Tibial artery (tissue), 4 donors: ENCODE data around the gene PPFIBP2.

ENCODE experiments used
- DNase-seq, 2 donors: peaks; one replicate each; pipeline ENCODE4 v3.0.0-alpha.2; 2019
- H3K27ac ChIP-seq, 2 donors: fragments of 200-600 bp; sonication (generic) in 1 of 2; 1 replicate in 1 of 2; 2 replicates in 1 of 2; pipeline ENCODE4 v1.5.1; 2018 to 2019; ENCODE audit warnings: mild to moderate bottlenecking in 1 of 2
- H3K27me3 ChIP-seq, 2 donors: fragments of 200-600 bp; sonication (generic) in 1 of 2; one replicate each; pipeline versions ENCODE4 v1.5.1 to v1.6.0; 2016 to 2019
- H3K36me3 ChIP-seq, 3 donors: fragments of 200-600 bp; sonication (generic) in 2 of 3; one replicate each; pipeline ENCODE4 v1.5.1; 2016 to 2019; ENCODE audit warnings: mild to moderate bottlenecking in 2 of 3
- H3K4me1 ChIP-seq, 4 donors: fragments of 200-600 bp; sonication (generic) in 2 of 4; 1 replicate in 3 of 4; 2 replicates in 1 of 4; pipeline ENCODE4 v1.5.1; 2016 to 2019
- H3K4me3 ChIP-seq, 2 donors: fragments of 200-600 bp; sonication (generic) in 1 of 2; 1 replicate in 1 of 2; 2 replicates in 1 of 2; pipeline ENCODE4 v1.5.1; 2018 to 2019; ENCODE audit warnings: mild to moderate bottlenecking in 2 of 2
- H3K9me3 ChIP-seq, 3 donors: fragments of 200-600 bp; sonication (generic) in 1 of 3; one replicate each; pipeline ENCODE4 v1.5.1; 2016 to 2019
- intact Hi-C: fragments of 100-400 bp; cut with DNase I; formaldehyde crosslinking; loops from one replicate; pipeline ENCODE4 v1.15.0; 2023; ENCODE audit warnings: low total_unique reads
- TF ChIP-seq, protein P1 (sequence below), 2 experiments: fragments of 200-600 bp in 1 of 2; fragments of 450-650 bp in 1 of 2; IDR thresholded peaks; one replicate each; pipeline ENCODE4 v1.5.1; 2017 to 2019; ENCODE audit warnings: antibody characterized with exemption in 2 of 2, mild to moderate bottlenecking in 1 of 2, moderate library complexity in 1 of 2

PPFIBP2 gene

DNA sequence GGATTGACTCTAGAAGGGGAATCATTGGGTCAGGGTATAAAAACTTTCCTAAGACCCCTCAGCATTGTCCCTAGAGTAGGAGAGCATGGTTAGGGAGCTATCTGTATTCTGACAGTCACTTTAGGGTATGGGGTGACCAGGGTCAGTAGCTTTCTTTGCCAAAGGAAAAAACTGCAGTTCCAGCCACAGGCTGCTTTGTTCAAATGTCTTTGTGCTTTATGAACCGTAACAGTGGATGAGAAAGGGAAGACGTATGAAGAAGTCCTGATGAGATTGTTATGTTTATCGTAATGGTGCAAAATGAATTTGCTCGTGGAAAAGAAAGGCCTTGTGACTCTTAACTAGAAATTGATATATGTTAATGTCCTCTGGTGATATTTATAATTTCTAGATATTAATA lies 129.5 kb downstream of the PPFIBP2 start:
- TF ChIP-seq, protein P1, sequence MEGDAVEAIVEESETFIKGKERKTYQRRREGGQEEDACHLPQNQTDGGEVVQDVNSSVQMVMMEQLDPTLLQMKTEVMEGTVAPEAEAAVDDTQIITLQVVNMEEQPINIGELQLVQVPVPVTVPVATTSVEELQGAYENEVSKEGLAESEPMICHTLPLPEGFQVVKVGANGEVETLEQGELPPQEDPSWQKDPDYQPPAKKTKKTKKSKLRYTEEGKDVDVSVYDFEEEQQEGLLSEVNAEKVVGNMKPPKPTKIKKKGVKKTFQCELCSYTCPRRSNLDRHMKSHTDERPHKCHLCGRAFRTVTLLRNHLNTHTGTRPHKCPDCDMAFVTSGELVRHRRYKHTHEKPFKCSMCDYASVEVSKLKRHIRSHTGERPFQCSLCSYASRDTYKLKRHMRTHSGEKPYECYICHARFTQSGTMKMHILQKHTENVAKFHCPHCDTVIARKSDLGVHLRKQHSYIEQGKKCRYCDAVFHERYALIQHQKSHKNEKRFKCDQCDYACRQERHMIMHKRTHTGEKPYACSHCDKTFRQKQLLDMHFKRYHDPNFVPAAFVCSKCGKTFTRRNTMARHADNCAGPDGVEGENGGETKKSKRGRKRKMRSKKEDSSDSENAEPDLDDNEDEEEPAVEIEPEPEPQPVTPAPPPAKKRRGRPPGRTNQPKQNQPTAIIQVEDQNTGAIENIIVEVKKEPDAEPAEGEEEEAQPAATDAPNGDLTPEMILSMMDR (IDR thresholded peaks at IDR 0.05), result no peak
- Histone ChIP-seq H3K36me3 (peaks cover 44 to 63% (median 53%) of the 10 kb centered on the region in 3 donors), H3K27ac (no peak overlapping the region), H3K27me3 (no peaks in the 10 kb centered on the region), H3K4me1 (peaks cover 0 to 7% (median 0%) of the 10 kb centered on the region in 4 donors), H3K9me3 (no peaks in the 10 kb centered on the region), H3K4me3 (no peak overlapping the region)
- intact Hi-C loops, result no loop called here
- DNase-seq, result no peak

DNA sequence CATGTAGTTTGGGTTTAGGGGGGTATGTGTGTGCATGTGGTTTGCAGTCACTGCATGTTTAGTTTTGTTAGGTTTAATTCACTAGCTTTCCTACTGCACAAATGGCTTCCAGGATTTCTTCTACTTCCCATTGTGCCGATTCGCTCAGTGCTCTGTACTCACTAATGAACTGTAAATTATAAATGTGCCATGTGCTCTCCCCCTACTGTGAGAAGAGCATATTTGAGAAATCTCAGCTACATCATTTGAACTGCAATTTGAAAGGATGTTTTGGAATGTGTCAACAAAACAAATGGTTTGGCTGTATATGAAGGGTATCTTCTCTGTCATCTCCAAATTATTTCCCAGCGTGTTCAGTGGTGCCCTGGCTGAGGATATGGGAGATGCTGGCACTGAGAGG lies 131.4 kb downstream of the PPFIBP2 start:
- Histone ChIP-seq H3K27ac (no peak overlapping the region), H3K36me3 (peaks cover 54 to 65% (median 63%) of the 10 kb centered on the region in 3 donors), H3K4me3 (no peak overlapping the region), H3K27me3 (no peaks in the 10 kb centered on the region), H3K9me3 (no peaks in the 10 kb centered on the region), H3K4me1 (no peaks in the 10 kb centered on the region)
- intact Hi-C loops, result no loop called here
- no peak for DNase-seq
- TF ChIP-seq, protein P1 (IDR thresholded peaks at IDR 0.05), result no peak

DNA sequence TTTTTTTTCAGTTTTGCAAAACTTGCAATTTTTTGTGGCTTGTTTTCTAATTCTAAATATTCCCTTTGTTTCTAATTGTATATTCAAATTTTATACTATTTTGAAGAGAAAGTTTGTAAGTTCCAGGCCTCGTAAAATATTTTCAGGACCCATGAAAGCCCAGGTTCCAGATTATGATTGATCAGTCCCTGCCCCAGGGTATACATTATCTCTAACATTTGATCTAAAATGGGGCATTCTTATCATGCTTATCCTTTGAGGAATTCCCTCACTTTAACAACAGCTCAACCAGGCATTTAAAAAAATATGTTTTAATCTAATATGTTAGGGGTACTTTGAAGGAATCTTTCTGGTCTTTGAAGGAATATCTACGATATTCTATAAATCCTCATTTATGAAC lies 133.1 kb downstream of the PPFIBP2 start:
- Histone ChIP-seq H3K4me3 (no peak overlapping the region), H3K27ac (no peak overlapping the region), H3K9me3 (no peaks in the 10 kb centered on the region), H3K27me3 (no peaks in the 10 kb centered on the region), H3K36me3 (peaks cover 51 to 65% (median 63%) of the 10 kb centered on the region in 3 donors), H3K4me1 (peaks cover 0 to 5% (median 0%) of the 10 kb centered on the region in 4 donors)
- intact Hi-C loops, result no loop called here
- DNase-seq, result no peak
- TF ChIP-seq, protein P1 (IDR thresholded peaks at IDR 0.05), result no peak

DNA sequence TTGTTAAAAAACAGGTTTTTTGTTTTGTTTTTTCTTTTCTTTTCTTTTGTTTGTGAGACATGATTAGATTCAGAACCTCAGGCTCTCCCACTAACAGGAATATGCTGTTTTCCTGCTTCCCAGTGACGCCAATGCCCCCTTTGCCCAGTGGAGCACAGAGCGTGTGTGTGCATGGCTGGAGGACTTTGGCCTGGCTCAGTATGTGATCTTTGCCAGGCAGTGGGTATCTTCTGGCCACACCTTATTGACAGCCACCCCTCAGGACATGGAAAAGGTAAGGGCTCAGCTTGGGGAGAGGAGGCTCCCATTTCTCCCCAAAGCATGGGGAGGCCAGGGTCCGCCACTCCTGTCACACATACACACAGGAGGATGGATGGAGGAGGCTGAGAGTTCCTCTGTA lies 134.5 kb downstream of the PPFIBP2 start:
- peaks cover 0 to 5% (median 0%) of the 10 kb centered on the region in 4 donors for H3K4me1 ChIP-seq
- H3K36me3 ChIP-seq, result peaks cover 51 to 65% (median 65%) of the 10 kb centered on the region in 3 donors
- no peak for DNase-seq
- no peaks in the 10 kb centered on the region for H3K27me3 ChIP-seq
- intact Hi-C loops, result no loop called here
- H3K27ac ChIP-seq, result no peak overlapping the region
- TF ChIP-seq, protein P1 (IDR thresholded peaks at IDR 0.05), result no peak
- H3K9me3 ChIP-seq, result no peaks in the 10 kb centered on the region
- H3K4me3 ChIP-seq, result no peak overlapping the region

DNA sequence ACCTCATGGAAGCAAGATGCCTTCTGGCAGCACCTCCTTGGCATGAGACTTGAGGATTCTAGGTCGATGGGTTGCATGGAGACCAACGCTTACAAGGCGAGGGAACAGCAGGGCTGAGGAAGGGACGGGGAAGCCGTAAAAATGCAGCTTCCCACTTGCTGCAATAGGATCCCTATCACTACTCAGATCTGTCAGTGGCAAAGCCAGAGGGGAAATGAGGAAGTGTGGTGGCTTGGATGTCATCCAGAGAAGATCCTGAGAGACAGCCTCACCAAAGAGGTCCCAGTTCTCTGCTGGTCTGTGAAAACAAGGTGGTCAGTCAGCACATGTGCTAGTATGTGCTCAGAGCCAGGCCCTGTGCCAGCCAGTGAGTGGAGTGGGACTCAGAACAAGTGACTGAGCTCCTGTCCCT lies 137.3 kb downstream of the PPFIBP2 start:
- intact Hi-C loops, result no loop called here
- Histone ChIP-seq H3K9me3 (no peaks in the 10 kb centered on the region), H3K36me3 (peaks cover 63 to 83% (median 72%) of the 10 kb centered on the region in 3 donors), H3K27me3 (no peaks in the 10 kb centered on the region), H3K4me3 (no peak overlapping the region), H3K4me1 (peaks cover 0 to 5% (median 0%) of the 10 kb centered on the region in 4 donors), H3K27ac (no peak overlapping the region)
- TF ChIP-seq, protein P1 (IDR thresholded peaks at IDR 0.05), result no peak
- no peak for DNase-seq

DNA sequence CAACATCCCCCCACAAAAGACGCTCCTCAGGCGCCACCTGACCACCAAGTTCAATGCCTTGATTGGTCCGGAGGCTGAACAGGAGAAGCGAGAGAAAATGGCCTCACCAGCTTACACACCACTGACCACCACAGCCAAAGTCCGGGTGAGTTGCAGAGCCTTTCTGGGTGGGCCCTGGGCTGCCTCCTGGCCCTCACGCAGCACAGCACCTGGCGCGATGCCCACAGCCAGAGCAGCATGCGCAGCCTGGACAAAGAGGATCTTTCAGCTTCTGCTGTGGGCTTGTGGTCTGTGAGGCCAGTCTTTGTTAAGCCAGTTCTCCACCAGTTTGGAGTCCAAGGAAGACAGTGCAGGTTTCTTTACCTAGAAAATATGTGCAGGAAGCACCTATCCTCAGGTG lies 137.9 kb downstream of the PPFIBP2 start:
- intact Hi-C loops, result no loop called here
- Histone ChIP-seq H3K4me1 (peaks cover 0 to 5% (median 0%) of the 10 kb centered on the region in 4 donors), H3K4me3 (no peak overlapping the region), H3K36me3 (peaks cover 63 to 87% (median 72%) of the 10 kb centered on the region in 3 donors), H3K27ac (no peak overlapping the region), H3K9me3 (no peaks in the 10 kb centered on the region), H3K27me3 (no peaks in the 10 kb centered on the region)
- TF ChIP-seq, protein P1 (IDR thresholded peaks at IDR 0.05), result no peak
- no peak for DNase-seq
